GM10266 (cell line): Measurements from ENCODE around the gene TMTC1.

Experiments used
- DNase-seq: peaks from one replicate; pipeline ENCODE4 v3.0.0; 2012; ENCODE audit errors: extremely low spot score
- TF ChIP-seq, protein P1 (sequence below): IDR thresholded peaks from 2 replicates; pipeline ENCODE4 v1.5.1; 2012; ENCODE audit warnings: mild to moderate bottlenecking, low read depth; ENCODE audit not compliant: control insufficient read depth, insufficient read depth; ENCODE audit errors: missing control alignments

The TMTC1 gene

DNA sequence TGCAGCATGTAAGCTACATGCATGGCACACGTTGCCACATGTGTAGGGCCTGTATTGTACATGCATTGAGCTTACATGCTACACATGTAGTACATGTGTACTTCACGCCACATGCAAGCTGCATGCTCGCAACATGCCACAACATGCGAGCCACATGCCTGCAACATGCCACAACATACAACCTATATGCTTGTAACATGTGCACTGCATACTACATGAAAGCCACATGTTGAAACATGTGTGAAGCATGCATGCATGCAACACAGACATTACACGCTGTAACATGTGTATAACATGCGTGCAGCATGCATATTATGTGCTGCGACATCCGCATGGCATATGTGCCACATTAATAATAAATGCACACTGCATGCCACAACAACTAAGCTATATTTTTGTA lies 9.1 kb upstream of the TMTC1 start:
- TF ChIP-seq, protein P1, sequence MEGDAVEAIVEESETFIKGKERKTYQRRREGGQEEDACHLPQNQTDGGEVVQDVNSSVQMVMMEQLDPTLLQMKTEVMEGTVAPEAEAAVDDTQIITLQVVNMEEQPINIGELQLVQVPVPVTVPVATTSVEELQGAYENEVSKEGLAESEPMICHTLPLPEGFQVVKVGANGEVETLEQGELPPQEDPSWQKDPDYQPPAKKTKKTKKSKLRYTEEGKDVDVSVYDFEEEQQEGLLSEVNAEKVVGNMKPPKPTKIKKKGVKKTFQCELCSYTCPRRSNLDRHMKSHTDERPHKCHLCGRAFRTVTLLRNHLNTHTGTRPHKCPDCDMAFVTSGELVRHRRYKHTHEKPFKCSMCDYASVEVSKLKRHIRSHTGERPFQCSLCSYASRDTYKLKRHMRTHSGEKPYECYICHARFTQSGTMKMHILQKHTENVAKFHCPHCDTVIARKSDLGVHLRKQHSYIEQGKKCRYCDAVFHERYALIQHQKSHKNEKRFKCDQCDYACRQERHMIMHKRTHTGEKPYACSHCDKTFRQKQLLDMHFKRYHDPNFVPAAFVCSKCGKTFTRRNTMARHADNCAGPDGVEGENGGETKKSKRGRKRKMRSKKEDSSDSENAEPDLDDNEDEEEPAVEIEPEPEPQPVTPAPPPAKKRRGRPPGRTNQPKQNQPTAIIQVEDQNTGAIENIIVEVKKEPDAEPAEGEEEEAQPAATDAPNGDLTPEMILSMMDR = no peak
- DNase-seq = no peak

DNA sequence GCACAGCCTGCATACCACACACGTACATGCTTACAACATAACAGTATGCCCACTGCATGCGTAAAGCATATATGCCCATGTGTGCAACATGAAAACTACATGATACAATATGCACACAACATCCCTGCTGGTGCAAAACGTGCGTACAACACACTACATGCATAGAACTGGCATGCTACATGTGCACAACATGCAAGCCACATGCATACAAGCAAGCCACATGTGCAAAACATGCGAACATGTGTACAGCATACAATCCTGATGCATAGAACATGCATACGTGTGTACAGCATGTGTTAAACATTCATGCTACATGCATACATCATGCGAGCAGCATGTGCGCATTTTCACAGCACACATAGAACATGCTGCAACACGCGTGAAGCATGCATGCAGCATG lies 8.4 kb upstream of the TMTC1 start:
- TF ChIP-seq, protein P1 = no peak
- no peak for DNase-seq

DNA sequence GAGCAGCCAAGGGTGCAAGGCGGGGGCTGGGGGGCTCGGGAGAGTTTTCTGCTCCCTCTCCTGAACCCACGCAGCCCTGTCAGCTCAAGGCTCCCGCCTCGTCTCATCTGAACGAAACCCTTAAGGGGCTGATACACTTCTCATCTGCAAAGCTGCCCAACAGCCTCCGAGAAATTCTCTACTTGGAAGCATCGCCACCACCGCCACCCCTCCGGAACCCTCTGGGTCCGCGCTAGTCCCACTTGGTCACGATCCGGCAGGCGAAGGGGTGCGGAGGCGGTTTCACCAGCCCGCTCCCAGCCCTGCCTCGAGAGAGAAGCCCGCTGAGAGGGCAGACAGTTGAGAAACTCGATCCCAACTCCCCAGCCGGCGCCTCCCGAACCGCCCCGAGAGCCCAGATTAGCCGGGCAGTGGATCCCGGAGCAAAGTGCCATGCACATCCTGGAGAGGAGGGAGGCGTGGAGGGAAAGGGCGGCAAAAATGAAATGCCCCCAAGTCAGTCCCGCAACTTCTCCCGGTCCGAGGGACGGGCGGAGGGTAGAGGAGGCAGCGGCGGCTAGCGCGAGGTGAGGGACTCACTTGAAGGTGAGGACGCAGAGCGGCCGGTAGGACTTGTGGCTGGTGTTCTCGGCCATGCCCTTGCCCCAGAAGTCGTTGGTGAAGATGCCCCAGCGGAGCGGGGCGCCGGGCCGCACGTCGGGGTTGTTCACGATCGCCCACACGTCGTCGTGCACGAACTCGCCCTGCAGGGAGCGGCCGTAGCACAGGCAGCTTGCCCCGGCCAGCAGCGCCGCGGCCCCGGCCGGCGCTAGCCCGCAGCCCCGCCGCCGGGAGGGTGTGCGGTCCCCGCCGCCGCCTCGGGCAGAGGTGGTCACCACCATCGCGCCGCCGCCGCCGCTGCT lies 620 bp downstream of the TMTC1 start:
- TF ChIP-seq, protein P1 = no peak
- no peak for DNase-seq

DNA sequence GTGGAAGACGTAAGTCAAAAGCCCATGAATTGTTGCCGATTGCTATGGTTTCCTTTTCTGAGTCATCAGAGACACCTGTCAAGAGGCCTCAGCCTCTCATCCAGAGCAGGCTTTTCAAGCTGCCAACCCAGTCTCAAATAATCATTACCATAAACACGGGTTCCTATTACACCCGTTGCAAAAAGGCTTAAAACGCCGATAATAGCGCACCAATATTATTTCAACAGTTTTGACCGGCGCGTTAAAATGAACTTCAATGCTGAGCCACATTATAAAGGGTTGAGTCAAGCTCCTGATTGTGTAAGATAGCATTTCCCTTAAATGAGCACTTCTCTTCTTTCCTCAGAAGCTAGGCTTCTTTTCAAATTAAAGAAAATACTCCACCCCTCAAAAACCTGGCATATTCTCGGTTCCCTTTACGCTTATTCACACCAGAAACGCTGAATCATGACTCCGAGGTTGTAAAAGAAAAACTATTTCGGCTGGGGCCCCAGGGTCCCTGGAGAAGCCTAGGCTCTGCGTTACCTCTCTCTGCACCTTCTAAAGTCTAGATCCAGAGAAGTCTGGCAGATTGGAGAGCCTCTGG lies 1.4 kb downstream of the TMTC1 start:
- TF ChIP-seq, protein P1 = no peak
- no peak for DNase-seq

DNA sequence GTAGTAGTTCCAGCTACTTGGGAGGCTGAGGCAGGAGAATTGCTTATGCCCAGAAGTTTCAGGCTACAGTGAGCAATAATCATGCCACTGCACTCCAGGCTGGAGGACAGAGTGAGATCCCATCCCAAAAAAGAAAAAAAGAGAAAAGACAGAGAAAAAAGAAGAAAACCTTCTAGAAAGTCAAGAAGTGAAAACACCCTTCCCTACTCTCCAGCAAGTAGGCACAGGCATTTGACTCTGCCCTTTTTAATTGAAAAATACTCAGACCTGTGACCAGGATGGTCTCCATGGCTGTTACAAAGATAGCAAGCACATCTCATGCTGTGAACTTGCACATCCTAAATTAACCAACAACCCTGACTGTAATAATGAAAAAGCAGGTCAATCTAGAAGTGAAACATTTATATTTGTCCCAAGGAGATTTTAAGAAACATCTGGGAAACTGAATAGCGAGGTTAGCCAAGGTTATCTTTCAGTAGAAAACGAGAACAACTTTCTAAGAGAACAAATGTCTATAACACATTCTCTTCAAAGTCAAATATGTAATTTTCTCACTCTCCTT lies 2.0 kb downstream of the TMTC1 start:
- TF ChIP-seq, protein P1 = no peak
- no peak for DNase-seq

DNA sequence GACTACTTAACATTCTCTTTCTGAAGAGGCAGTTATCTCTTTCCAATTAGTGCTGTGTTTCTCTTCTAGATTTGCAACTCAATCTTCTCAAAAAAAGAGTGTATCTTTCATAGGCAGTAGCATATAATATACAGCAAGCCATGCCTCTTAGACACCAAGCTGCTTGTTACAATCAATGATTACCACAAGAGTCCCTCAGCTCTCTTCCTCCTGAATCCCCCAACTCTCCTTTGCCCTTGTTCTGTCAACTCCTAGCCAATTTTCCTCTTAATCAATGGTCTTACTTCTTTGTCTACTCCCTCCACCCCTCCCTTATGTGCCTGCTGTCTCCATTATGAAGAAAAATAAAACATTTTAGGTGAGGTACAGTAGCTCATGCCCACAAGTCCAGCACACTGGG lies 2.6 kb downstream of the TMTC1 start:
- DNase-seq = no peak
- TF ChIP-seq, protein P1 = no peak

DNA sequence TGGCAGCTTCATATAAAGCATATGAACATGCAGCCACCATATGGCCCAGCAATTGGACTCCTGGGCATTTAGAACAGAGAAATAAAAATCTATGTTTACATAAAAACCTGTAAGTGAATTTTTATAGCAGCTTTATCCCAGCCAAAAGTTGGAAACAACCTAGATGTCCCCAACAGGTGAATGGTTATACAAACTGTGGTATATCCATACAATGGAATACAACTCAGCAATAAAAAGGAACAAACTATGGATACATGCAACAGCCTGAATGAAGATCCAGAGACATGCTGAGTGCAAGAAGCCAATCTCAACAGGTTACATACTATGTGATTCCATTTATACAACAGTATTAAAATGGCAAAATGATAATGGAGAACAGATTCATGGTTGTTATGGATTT lies 3.7 kb downstream of the TMTC1 start:
- DNase-seq = no peak
- TF ChIP-seq, protein P1 = no peak
